NCI-H1694 (cell line): ENCODE results near the gene PRDM8.

Experiments
- DNase-seq: peaks from one replicate; lab custom pipeline; 2025; lab: John Stamatoyannopoulos, UW

The PRDM8 gene

GRCh38 chr4:80202190-80202711 is 4.9 kb downstream of the PRDM8 start:
- DNase-seq: no peak

GRCh38 chr4:80202741-80203553 is 5.6 kb downstream of the PRDM8 start:
- DNase-seq: no peak

- no peak for DNase-seq
These were observed 7.2 kb downstream of the PRDM8 start for GRCh38 chr4:80204433-80205011.

- DNase-seq: no peak
These were observed 8.8 kb downstream of the PRDM8 start for GRCh38 chr4:80206111-80206510.

- DNase-seq: no peak
These were observed 9.3 kb downstream of the PRDM8 start for GRCh38 chr4:80206521-80207171.

GRCh38 chr4:80207172-80207583 is 9.9 kb downstream of the PRDM8 start:
- no peak for DNase-seq

- no peak for DNase-seq
These were observed 10.4 kb downstream of the PRDM8 start for GRCh38 chr4:80207664-80208063.

GRCh38 chr4:80208610-80209339 is 11.5 kb downstream of the PRDM8 start:
- peak; percentile 56 for DNase-seq

- DNase-seq: no peak
These were observed 12.0 kb downstream of the PRDM8 start for GRCh38 chr4:80209340-80209701.

GRCh38 chr4:80210549-80210948 is 13.2 kb downstream of the PRDM8 start:
- no peak for DNase-seq

GRCh38 chr4:80213117-80213815 is 16.0 kb downstream of the PRDM8 start:
- no peak for DNase-seq

GRCh38 chr4:80215449-80216052 is 18.2 kb downstream of the PRDM8 start:
- no peak for DNase-seq

GRCh38 chr4:80216100-80216761 is 18.9 kb downstream of the PRDM8 start:
- DNase-seq: no peak

- DNase-seq: no peak
These were observed 22.2 kb downstream of the PRDM8 start for GRCh38 chr4:80219301-80220025.

- DNase-seq: no peak
These were observed 23.4 kb downstream of the PRDM8 start for GRCh38 chr4:80220711-80221110.

GRCh38 chr4:80221161-80221560 is 23.9 kb downstream of the PRDM8 start:
- DNase-seq: peak; percentile 9

GRCh38 chr4:80225595-80225994 is 28.3 kb downstream of the PRDM8 start:
- no peak for DNase-seq

- no peak for DNase-seq
These were observed 28.8 kb downstream of the PRDM8 start for GRCh38 chr4:80226094-80226493.

GRCh38 chr4:80228460-80228859 is 31.2 kb downstream of the PRDM8 start:
- DNase-seq: no peak

- DNase-seq: no peak
These were observed 31.8 kb downstream of the PRDM8 start for GRCh38 chr4:80229128-80229527.
